Stomach (tissue), 9 donors: Measurements from ENCODE around the gene PITPNM3. TPM values are rescaled to one million over a fixed set of nuclear protein-coding genes. Genes with fewer than 3 reads are reported as not detected.

ENCODE experiments used
- DNase-seq, 2 donors: peaks; one replicate each; pipeline versions ENCODE4 v3.0.0 to v3.0.0-alpha.2; 2013 to 2019
- H3K27ac ChIP-seq, 5 donors: fragments of 200-600 bp in 4 of 5; sonication (generic) in 4 of 5; one replicate each; pipeline ENCODE4 v1.5.1; 2013 to 2019; ENCODE audit warnings: mild to moderate bottlenecking in 1 of 5, moderate library complexity in 1 of 5
- H3K27me3 ChIP-seq, 3 donors: fragments of 200-600 bp; sonication (generic); one replicate each; pipeline ENCODE4 v1.5.1; 2017 to 2019; ENCODE audit warnings: mixed run types in 1 of 3
- H3K36me3 ChIP-seq, 4 donors: fragments of 200-600 bp; sonication (generic); 1 replicate in 3 of 4; 2 replicates in 1 of 4; pipeline ENCODE4 v1.5.1; 2016 to 2019
- H3K4me1 ChIP-seq, 4 donors: fragments of 200-600 bp; sonication (generic); one replicate each; pipeline ENCODE4 v1.5.1; 2016 to 2019
- H3K4me3 ChIP-seq, 4 donors: fragments of 200-600 bp; sonication (generic) in 3 of 4; one replicate each; pipeline ENCODE4 v1.5.1; 2016 to 2019; ENCODE audit warnings: mild to moderate bottlenecking in 1 of 4
- H3K9me3 ChIP-seq, 4 donors: fragments of 200-600 bp; sonication (generic); one replicate each; pipeline ENCODE4 v1.5.1; 2016 to 2019
- EP300 ChIP-seq: sonication (generic); formaldehyde crosslinking; IDR thresholded peaks from one replicate; pipeline ENCODE4 v1.6.1; 2017; ENCODE audit warnings: antibody characterized with exemption
- POLR2A ChIP-seq, 4 donors: fragments of 450-650 bp; IDR thresholded peaks; one replicate each; pipeline ENCODE4 v1.6.1; 2016; ENCODE audit warnings: antibody characterized with exemption in 4 of 4, control low read depth in 2 of 4, mild to moderate bottlenecking in 1 of 4, moderate library complexity in 1 of 4
- POLR2AphosphoS5 ChIP-seq, 3 donors: sonication (generic); formaldehyde crosslinking; IDR thresholded peaks; one replicate each; pipeline ENCODE4 v1.6.1; 2016; ENCODE audit warnings: antibody characterized with exemption in 3 of 3
- WGBS, 5 donors: extraction: QIAGEN DNeasy Blood & Tissue Kit in 3 of 5; methylation state at CpG; one replicate each; pipeline versions ENCODE4 v1.1.5 to v1.1.7; 2013 to 2018; 5-methylcytosine and 5-hydroxymethylcytosine counted together
- intact Hi-C: fragments of 100-400 bp; cut with DNase I; formaldehyde crosslinking; loops from one replicate; pipeline ENCODE4 v1.15.1; 2023; ENCODE audit warnings: low total_unique reads
- polyA plus RNA-seq, 3 donors: library from polyadenylated mRNA; stranded (reverse); fragments of 200-250 nt; gene quantifications; one replicate each; pipeline ENCODE4 v1.2.3, GENCODE V29; 2013
- total RNA-seq, 5 donors: library from RNA; depleted of rRNA; stranded (reverse); fragments of >200 nt; gene quantifications; one replicate each; pipeline versions ENCODE4 v1.1.0 to v1.2.3, GENCODE V29; 2014 to 2016
- TF ChIP-seq, protein P1 (sequence below), 7 experiments: fragments of 450-650 bp in 4 of 7; fragments of 200-600 bp in 3 of 7; sonication (generic) in 3 of 7; IDR thresholded peaks; one replicate each; pipeline ENCODE4 v1.5.1; 2016 to 2019; ENCODE audit warnings: antibody characterized with exemption in 7 of 7, control low read depth in 2 of 7, mild to moderate bottlenecking in 1 of 7
- donor health status: healthy with polysubstance abuse.
- donor health status: Bipolar disorder and iron deficiency.
- donor health status: healthy.

The PITPNM3 gene
- total and polyA plus RNA-seq, 8 donors = 1.1 to 19.3 (median 5.8) TPM

DNA sequence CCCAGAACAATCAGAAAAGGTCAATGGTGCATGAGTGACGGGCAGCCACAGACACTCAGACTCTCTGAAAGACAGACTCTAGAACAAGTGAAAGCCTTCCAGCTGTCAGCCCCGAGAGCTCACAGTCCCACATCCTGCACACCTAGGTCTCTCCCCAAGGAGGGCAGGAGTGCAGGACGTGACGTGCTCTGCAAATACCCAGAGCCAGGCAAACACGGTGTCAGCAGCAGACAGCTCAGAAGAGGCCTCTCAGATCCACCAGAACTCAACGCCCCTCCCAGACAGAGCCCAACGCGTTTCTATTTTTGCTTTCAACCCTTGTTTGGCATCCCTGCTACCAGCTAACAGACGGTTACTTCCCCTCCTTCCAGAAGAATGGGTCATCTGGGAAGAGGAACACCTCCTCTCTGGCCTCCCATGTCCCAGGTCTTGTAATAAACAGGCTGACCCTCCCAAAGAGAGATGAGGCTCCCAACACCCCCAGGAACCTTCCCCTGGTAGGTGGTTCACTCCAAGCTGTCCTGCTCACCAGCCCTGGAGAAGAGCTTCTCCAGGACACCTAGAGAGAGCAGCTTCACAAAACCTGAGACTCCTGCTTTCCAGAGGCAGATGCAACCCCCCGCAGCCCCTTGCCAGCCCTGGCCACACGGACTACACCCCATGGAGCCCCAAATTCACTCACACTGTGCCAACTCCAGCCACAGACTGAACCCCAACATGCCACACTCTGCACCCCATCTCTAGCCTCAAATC is 7.6 kb downstream of the PITPNM3 start:
- H3K4me1 ChIP-seq = peaks cover 17 to 58% (median 41%) of the 10 kb centered on the region in 4 donors
- TF ChIP-seq POLR2A (IDR thresholded peaks at IDR 0.05) (no peak), POLR2AphosphoS5 (IDR thresholded peaks at IDR 0.05) (peak in 1 of 3 donors; percentile 68), EP300 (peak; percentile 20)
- TF ChIP-seq, protein P1, sequence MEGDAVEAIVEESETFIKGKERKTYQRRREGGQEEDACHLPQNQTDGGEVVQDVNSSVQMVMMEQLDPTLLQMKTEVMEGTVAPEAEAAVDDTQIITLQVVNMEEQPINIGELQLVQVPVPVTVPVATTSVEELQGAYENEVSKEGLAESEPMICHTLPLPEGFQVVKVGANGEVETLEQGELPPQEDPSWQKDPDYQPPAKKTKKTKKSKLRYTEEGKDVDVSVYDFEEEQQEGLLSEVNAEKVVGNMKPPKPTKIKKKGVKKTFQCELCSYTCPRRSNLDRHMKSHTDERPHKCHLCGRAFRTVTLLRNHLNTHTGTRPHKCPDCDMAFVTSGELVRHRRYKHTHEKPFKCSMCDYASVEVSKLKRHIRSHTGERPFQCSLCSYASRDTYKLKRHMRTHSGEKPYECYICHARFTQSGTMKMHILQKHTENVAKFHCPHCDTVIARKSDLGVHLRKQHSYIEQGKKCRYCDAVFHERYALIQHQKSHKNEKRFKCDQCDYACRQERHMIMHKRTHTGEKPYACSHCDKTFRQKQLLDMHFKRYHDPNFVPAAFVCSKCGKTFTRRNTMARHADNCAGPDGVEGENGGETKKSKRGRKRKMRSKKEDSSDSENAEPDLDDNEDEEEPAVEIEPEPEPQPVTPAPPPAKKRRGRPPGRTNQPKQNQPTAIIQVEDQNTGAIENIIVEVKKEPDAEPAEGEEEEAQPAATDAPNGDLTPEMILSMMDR (IDR thresholded peaks at IDR 0.05) = no peak
- no peaks in the 10 kb centered on the region for H3K9me3 ChIP-seq
- WGBS, 5 donors = 19 to 37% (median 26%) methylated on average over 10 to 11 of the region's 11 CpGs
- H3K36me3 ChIP-seq = no peaks in the 10 kb centered on the region
- H3K27ac ChIP-seq = peak overlapping the region in 4 of 5 donors; percentile 42 to 88 (median 67)
- intact Hi-C loops = no loop called here
- peak; percentile 29 to 83 for DNase-seq
- H3K4me3 ChIP-seq = no peak overlapping the region
- peaks cover 0 to 7% (median 0%) of the 10 kb centered on the region in 3 donors for H3K27me3 ChIP-seq

DNA sequence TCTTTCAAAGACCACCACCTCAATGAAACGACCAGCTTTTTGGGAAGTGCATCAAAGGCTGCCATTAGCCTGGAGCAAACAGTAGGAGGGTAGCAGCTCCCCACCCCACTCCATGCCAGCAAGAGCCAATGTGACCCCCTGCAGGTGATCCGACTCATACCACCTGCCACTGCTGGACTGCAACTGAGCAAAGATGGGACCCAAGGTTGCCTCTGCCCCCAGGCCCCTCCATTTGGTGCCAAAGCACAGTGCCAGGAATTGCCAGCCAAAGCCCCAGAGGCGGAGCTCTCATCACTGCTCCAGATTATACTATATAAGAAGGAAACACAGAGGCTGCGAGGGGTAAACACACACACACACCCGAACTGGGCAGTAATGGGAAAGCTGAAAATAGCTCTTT is 8.3 kb downstream of the PITPNM3 start:
- intact Hi-C loops = no loop called here
- no peak for DNase-seq
- Histone ChIP-seq H3K36me3 (no peaks in the 10 kb centered on the region), H3K9me3 (no peaks in the 10 kb centered on the region), H3K27ac (peak overlapping the region in 3 of 5 donors; percentile 65 to 88 (median 69)), H3K27me3 (peaks cover 0 to under 1% (median 0%) of the 10 kb centered on the region in 3 donors), H3K4me1 (peaks cover 17 to 51% (median 38%) of the 10 kb centered on the region in 4 donors), H3K4me3 (no peak overlapping the region)
- TF ChIP-seq, protein P1 (IDR thresholded peaks at IDR 0.05) = no peak
- TF ChIP-seq POLR2A (IDR thresholded peaks at IDR 0.05) = no peak
- no peak for TF ChIP-seq POLR2AphosphoS5 (IDR thresholded peaks at IDR 0.05)
- no peak for TF ChIP-seq EP300
- 36 to 51% (median 49%) methylated on average over 5 of the region's 5 CpGs for WGBS, 5 donors

DNA sequence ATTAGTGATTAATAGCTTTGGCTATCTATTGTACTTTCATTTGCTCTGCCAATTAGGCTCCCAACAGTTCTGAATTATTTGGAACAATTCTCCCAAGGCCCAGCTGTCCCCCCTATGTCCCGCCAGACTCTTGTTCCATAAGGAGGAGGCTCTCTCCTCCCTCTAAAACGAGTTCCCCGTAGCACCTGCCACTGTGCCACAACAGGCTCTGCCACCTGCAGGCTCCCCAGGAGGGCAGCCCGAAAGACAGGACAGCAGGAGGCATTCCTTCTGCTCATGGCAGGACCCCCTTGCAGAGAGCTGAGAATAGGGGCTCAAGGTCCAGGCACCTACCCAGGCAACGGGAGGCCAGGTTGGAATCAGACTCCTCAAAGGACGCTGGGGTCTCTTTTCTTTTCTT is 9.0 kb downstream of the PITPNM3 start:
- H3K27ac ChIP-seq = no peak overlapping the region
- no peaks in the 10 kb centered on the region for H3K9me3 ChIP-seq
- no peaks in the 10 kb centered on the region for H3K27me3 ChIP-seq
- intact Hi-C loops = no loop called here
- no peak overlapping the region for H3K4me3 ChIP-seq
- H3K36me3 ChIP-seq = no peaks in the 10 kb centered on the region
- TF ChIP-seq, protein P1 (IDR thresholded peaks at IDR 0.05) = no peak
- no peak for TF ChIP-seq POLR2AphosphoS5 (IDR thresholded peaks at IDR 0.05)
- H3K4me1 ChIP-seq = peaks cover 17 to 44% (median 34%) of the 10 kb centered on the region in 4 donors
- WGBS, 5 donors = 80 to 91% (median 86%) methylated on average over 6 of the region's 6 CpGs
- DNase-seq = no peak

DNA sequence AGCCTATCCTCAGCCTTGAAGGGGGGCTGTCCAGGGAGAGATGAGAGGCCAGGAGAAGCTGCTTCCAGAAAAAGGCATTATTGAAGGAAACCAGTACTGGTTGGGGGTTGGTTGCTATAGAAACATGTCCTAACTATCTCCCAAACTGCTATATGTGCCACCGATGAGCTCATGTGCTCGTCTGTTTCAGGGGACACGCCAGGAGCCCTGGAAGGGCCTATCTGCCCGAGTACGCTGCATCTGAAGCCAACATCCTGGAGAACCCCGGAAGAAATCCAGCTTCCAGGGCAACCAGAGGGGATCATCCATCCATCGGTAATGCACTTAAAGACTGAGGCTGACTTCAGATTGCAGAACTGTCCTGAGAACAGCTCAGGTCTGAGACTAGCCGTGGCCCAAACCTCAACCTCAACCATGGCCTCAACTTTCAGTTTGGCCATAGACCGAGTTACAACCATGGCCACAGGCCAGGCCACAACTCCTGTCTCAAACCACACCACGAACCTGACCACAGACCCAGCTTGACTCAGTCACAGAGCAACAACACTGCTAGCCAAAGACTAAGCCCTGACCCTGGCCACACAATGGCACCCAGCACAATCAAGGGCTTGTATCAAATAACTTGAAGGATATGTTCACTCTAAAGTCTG is 10.2 kb downstream of the PITPNM3 start:
- intact Hi-C loops = no loop called here

More for the DNA sequence above, 10.2 kb downstream of the PITPNM3 start:
- no peak overlapping the region for H3K4me3 ChIP-seq
- DNase-seq = no peak
- TF ChIP-seq, protein P1 (IDR thresholded peaks at IDR 0.05) = no peak
- no peak for TF ChIP-seq EP300
- no peak for TF ChIP-seq POLR2AphosphoS5 (IDR thresholded peaks at IDR 0.05)
- no peak for TF ChIP-seq POLR2A (IDR thresholded peaks at IDR 0.05)
- H3K36me3 ChIP-seq = no peaks in the 10 kb centered on the region
- WGBS, 5 donors = 75 to 89% (median 87%) methylated on average over 7 to 10 of the region's 10 CpGs
- no peak overlapping the region for H3K27ac ChIP-seq
- peaks cover 17 to 33% (median 24%) of the 10 kb centered on the region in 4 donors for H3K4me1 ChIP-seq
- no peaks in the 10 kb centered on the region for H3K9me3 ChIP-seq
- no peaks in the 10 kb centered on the region for H3K27me3 ChIP-seq
